Erythroblast (primary cell): ENCODE results near the gene LRRN1.

ENCODE experiments used
- GATA1 ChIP-seq: IDR thresholded peaks from 2 replicates; pipeline ENCODE4 v1.6.1; 2011; ENCODE audit warnings: low read depth, mild to moderate bottlenecking, control low read depth, low read length, moderate library complexity
- POLR2A ChIP-seq: IDR thresholded peaks from 2 replicates; pipeline ENCODE4 v1.6.1; 2011; ENCODE audit warnings: mild to moderate bottlenecking, low read length

- TF ChIP-seq POLR2A (no peak), GATA1 (no peak)
These were observed 63.3 kb downstream of the LRRN1 start for GRCh38 chr3:3862534-3862933.
